GM12878 (cell line): ENCODE measurements around the gene GRN. TPM values are rescaled to one million over a fixed set of nuclear protein-coding genes. Genes with fewer than 3 reads are reported as not detected.
"Not testable (repeated sequence)": the region's sequence is repeated elsewhere in the genome, so short reads cannot be mapped to it uniquely, and the experiment has no call there.

Source experiments
- ATAC-seq: fragments of 200-7000 bp; cut with Tn5 transposase; 3 replicates; pipeline ENCODE4 v1.9.1; 2020; ENCODE audit warnings: mild to moderate bottlenecking, moderate library complexity
- BruUV-seq: library from RNA; stranded (reverse); fragments of 400-500 nt; replicated peaks from 2 replicates; lab custom pipeline; 2021; lab: Mats Ljungman, UMichigan
- CTCF ChIA-PET: fragments of 300-600 bp; sonication (Branson Sonifier 250); formaldehyde crosslinking; extraction: SDS; loops from one replicate; lab custom pipeline; 2021; ENCODE audit warnings: inconsistent platforms; lab: Yijun Ruan, JAX
- POLR2A ChIA-PET: fragments of 350-600 bp; formaldehyde crosslinking; extraction: SDS; loops from one replicate; lab custom pipeline; 2021; ENCODE audit warnings: inconsistent platforms; lab: Charles Lee
- RAD21 ChIA-PET: fragments of 300-600 bp; sonication (Branson Sonifier 250); formaldehyde crosslinking; loops from one replicate; lab custom pipeline; 2023; ENCODE audit warnings: antibody characterized with exemption; ENCODE audit not compliant: unreplicated experiment; lab: Charles Lee
- SMC1A ChIA-PET: fragments of 300-600 bp; sonication (Branson Sonifier 250); formaldehyde crosslinking; loops from one replicate; lab custom pipeline; 2023; ENCODE audit not compliant: unreplicated experiment, uncharacterized antibody; lab: Charles Lee
- DNase-seq: peaks from one replicate; pipeline ENCODE4 v3.0.0-alpha.2; 2011; ENCODE audit warnings: low read depth, low spot score
- FAIRE-seq: peaks from 3 replicates; lab custom pipeline; 2011; peaks lifted over from hg19 to GRCh38; lab: Jason Lieb, UNC
- H2AFZ ChIP-seq: 2 replicates; pipeline ENCODE4 v1.6.0; 2011; ENCODE audit warnings: low read depth, low read length, control low read depth; ENCODE audit not compliant: control insufficient read depth
- H3K27ac ChIP-seq: 2 replicates; pipeline ENCODE4 v1.5.1; 2011; ENCODE audit warnings: control low read depth; ENCODE audit not compliant: control insufficient read depth, insufficient read depth
- H3K27me3 ChIP-seq, 2 experiments: replicated peaks in 1 of 2; 2 replicates each; pipeline versions ENCODE4 v1.6.0 to v1.6.1; 2011; ENCODE audit warnings: low read length in 1 of 2; ENCODE audit not compliant: control insufficient read depth in 2 of 2, insufficient read depth in 2 of 2
- H3K36me3 ChIP-seq, 2 experiments: 2 replicates each; pipeline ENCODE4 v1.5.1; 2011; ENCODE audit warnings: low read length in 1 of 2; ENCODE audit not compliant: control insufficient read depth in 2 of 2, insufficient read depth in 2 of 2
- H3K4me1 ChIP-seq: 2 replicates; pipeline ENCODE4 v1.6.1; 2011; ENCODE audit warnings: mild to moderate bottlenecking, low read length, moderate library complexity, mixed read lengths; ENCODE audit not compliant: control insufficient read depth, insufficient read depth
- H3K4me2 ChIP-seq: 2 replicates; pipeline ENCODE4 v1.6.0; 2011; ENCODE audit warnings: control low read depth; ENCODE audit not compliant: control insufficient read depth, insufficient read depth
- H3K4me3 ChIP-seq: fragments of 200-600 bp; sonication (generic); 2 replicates; pipeline ENCODE4 v1.5.1; 2016
- H3K79me2 ChIP-seq: 2 replicates; pipeline ENCODE4 v1.6.0; 2011; ENCODE audit warnings: low read length; ENCODE audit not compliant: control insufficient read depth, insufficient read depth
- H3K9ac ChIP-seq: 2 replicates; pipeline ENCODE4 v1.8.0; 2011; ENCODE audit warnings: low read length, control low read depth, mixed read lengths; ENCODE audit not compliant: control insufficient read depth, insufficient read depth
- H3K9me3 ChIP-seq: replicated peaks from 3 replicates; pipeline ENCODE4 v1.5.1; 2011; ENCODE audit warnings: mild to moderate bottlenecking, low read length; ENCODE audit not compliant: control insufficient read depth, insufficient read depth
- H4K20me1 ChIP-seq: 2 replicates; pipeline ENCODE4 v1.6.0; 2011; ENCODE audit not compliant: control insufficient read depth, insufficient read depth
- BHLHE40 ChIP-seq, 2 experiments: fragments of 450-650 bp in 1 of 2; IDR thresholded peaks; 2 replicates each; pipeline ENCODE4 v1.6.1; 2011 to 2017; ENCODE audit warnings: low read depth in 2 of 2, borderline replicate concordance in 1 of 2, improper control_type of control experiment in 1 of 2, low read length in 1 of 2, mild to moderate bottlenecking in 1 of 2
- JUND ChIP-seq: IDR thresholded peaks from 2 replicates; pipeline ENCODE4 v1.6.1; 2012; ENCODE audit warnings: low read depth, mild to moderate bottlenecking, low read length, improper control_type of control experiment, moderate library complexity
- NR2C2 ChIP-seq: IDR thresholded peaks from 2 replicates; pipeline ENCODE4 v1.6.1; 2011; ENCODE audit warnings: borderline replicate concordance, low read depth; ENCODE audit not compliant: control insufficient read depth, insufficient read length
- WGBS: methylation state at CpG from one replicate; pipeline ENCODE4 v1.1.6; 2016; ENCODE audit warnings: low lambda C conversion rate; ENCODE audit not compliant: insufficient replicate concordance, insufficient coverage; ENCODE audit errors: missing lambda C conversion rate; 5-methylcytosine and 5-hydroxymethylcytosine counted together
- in situ Hi-C: fragments of 300-500 bp; cut with MboI; formaldehyde crosslinking; loops from 9 replicates; pipeline ENCODE4 v1.14.3; 2018; ENCODE audit warnings: mixed read lengths
- intact Hi-C: fragments of 100-400 bp; cut with micrococcal nuclease; formaldehyde crosslinking; loops from one replicate; pipeline ENCODE4 v1.14.2; 2022; ENCODE audit not compliant: unreplicated experiment
- polyA plus RNA-seq, 11 experiments: library from polyadenylated mRNA; depleted of rRNA in 4 of 11; unstranded in 6 of 11; stranded (reverse) in 5 of 11; fragments of >200 nt; fragmentation: Nextera tagmentation in 4 of 11; fragmentation: Illumina TruSeq in 1 of 11; extraction: Ambion mirVana in 4 of 11; extraction: Trizol in 1 of 11; gene quantifications; 1 replicate in 1 of 11; 2 replicates in 10 of 11; pipeline versions ENCODE4 v1.2.1 to v1.2.3, GENCODE V29; 2011 to 2016; ENCODE audit warnings: inconsistent platforms in 2 of 11, missing spikeins in 2 of 11, low read depth in 1 of 11
- total RNA-seq, 4 experiments: library from RNA; depleted of rRNA in 3 of 4; stranded (reverse); fragments of >200 nt in 3 of 4; fragmentation: Illumina TruSeq in 1 of 4; extraction: Trizol in 1 of 4; gene quantifications; 2 replicates each; pipeline versions ENCODE4 v1.2.1 to v1.2.3, GENCODE V29; 2013 to 2021
- TF ChIP-seq, protein P1 (sequence below): fragments of 450-650 bp; IDR thresholded peaks from 2 replicates; pipeline ENCODE4 v1.6.1; 2014; ENCODE audit warnings: mild to moderate bottlenecking
- TF ChIP-seq, protein P2 (sequence below): IDR thresholded peaks from 2 replicates; pipeline ENCODE4 v1.6.1; 2011; ENCODE audit warnings: low read depth, low read length, improper control_type of control experiment, borderline replicate concordance

Gene GRN
- total and polyA plus RNA-seq, 10 of the 15 experiments (the other 5 are each of a cell fraction or from before 2014, with no cell fraction given) = 22.3 to 389 (median 139) TPM

DNA sequence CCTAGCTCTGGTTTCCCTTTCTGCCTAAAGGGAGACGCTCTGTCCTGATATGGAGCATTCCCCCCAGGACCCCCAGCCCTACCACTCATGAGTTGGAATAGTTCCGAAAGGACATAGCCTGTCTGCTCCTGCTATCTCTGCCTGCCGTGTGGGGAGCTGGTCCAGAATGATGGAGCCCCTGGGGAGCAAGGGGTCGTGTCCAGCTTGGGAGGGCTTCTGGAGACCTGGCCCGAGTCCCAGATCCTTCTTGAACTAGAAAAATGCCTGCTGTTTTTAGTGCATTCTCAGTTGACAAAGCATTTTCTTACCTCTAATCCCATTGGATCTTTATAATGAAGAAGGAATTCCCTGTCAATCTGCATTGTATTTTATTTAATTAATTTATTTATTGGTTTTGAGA lies 9.1 kb upstream of the GRN start (continued):
- TF ChIP-seq, protein P1, sequence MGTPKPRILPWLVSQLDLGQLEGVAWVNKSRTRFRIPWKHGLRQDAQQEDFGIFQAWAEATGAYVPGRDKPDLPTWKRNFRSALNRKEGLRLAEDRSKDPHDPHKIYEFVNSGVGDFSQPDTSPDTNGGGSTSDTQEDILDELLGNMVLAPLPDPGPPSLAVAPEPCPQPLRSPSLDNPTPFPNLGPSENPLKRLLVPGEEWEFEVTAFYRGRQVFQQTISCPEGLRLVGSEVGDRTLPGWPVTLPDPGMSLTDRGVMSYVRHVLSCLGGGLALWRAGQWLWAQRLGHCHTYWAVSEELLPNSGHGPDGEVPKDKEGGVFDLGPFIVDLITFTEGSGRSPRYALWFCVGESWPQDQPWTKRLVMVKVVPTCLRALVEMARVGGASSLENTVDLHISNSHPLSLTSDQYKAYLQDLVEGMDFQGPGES = no peak
- TF ChIP-seq JUND = no peak

DNA sequence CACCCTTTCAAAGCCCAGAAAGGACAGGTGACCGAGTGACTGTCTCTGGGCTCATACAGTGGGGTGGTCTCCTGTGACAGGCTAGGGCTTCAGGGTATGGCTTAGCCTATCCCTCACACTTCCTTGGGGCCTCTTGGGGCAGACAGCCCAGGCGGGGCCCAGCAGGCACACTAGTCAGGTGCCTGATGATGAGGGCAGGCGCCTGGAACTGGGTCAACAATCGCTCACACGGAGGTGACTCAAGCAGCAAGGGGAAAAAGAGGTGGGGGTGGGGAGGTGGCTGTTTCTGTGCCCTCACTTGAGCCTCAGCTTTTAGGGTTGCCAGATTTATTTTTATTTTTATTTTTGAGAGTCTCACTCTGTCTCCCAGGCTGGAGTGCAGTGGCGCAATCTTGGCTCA lies 6.4 kb upstream of the GRN start:
- Histone ChIP-seq H3K4me3 (no peak overlapping the region), H2AFZ (no peak overlapping the region), H3K79me2 (no peaks in the 10 kb centered on the region), H3K9me3 (no peaks in the 10 kb centered on the region), H3K36me3 (no peaks in the 10 kb centered on the region), H4K20me1 (no peaks in the 10 kb centered on the region), H3K27me3 (no peaks in the 10 kb centered on the region), H3K4me2 (no peak overlapping the region), H3K9ac (no peak overlapping the region), H3K4me1 (no peaks in the 10 kb centered on the region), H3K27ac (no peak overlapping the region)
- DNase-seq (no peak), ATAC-seq (peak; percentile 47), FAIRE-seq (no peak)
- SMC1A ChIA-PET = interaction anchor here (0.6 kb wide), 1 partner anchor 183 kb away, joined by 3 read pairs; no protein-coding TSS in a partner anchor
- POLR2A ChIA-PET = no interaction called here
- intact Hi-C loops (no loop called here), in situ Hi-C loops (no loop called here)
- RAD21 ChIA-PET = interaction anchor here (1.2 kb wide), 1 partner anchor 9 kb away, joined by 5 read pairs; no protein-coding TSS in a partner anchor
- CTCF ChIA-PET = interaction anchor here (1.0 kb wide), 2 partner anchors 129 to 135 kb away, joined by 3 read pairs; no protein-coding TSS in a partner anchor
- no TSS peak for BruUV-seq
- WGBS = 39% methylated on average over 5 of the region's 6 CpGs
- TF ChIP-seq BHLHE40 (IDR thresholded peaks at IDR 0.05; ENCODE audit: borderline replicate concordance in 1 of 2, low read depth in 2 of 2, low read length in 1 of 2) (peak in 1 of 2 experiments; percentile 19; a peak in 1 of 4 replicates), NR2C2 (no peak)
- TF ChIP-seq, protein P2, sequence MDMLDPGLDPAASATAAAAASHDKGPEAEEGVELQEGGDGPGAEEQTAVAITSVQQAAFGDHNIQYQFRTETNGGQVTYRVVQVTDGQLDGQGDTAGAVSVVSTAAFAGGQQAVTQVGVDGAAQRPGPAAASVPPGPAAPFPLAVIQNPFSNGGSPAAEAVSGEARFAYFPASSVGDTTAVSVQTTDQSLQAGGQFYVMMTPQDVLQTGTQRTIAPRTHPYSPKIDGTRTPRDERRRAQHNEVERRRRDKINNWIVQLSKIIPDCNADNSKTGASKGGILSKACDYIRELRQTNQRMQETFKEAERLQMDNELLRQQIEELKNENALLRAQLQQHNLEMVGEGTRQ = no peak

DNA sequence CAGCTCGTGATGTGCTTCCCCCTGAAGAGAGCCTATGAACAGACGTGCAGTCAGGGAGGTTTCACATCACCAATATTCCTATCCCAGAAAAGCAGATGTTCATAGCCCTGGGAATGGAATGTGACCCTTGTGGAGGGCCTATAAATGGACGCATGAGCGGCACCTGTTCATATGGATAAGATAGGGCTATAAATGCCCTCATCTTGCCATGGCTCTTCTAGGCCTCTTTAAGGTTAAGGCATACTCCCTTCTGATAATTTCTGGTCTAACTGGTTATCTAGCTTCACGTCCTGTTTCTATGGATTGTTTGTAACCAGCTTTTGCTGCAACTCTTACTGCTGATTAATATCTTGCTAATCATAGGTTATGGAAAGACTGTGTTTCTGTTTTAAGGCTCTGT lies 4.5 kb upstream of the GRN start:
- H3K4me2 ChIP-seq, H3K27ac ChIP-seq, H3K4me1 ChIP-seq, DNase-seq, intact Hi-C loops, FAIRE-seq, H2AFZ ChIP-seq, ATAC-seq, H3K36me3 ChIP-seq, BruUV-seq, H3K27me3 ChIP-seq, in situ Hi-C loops, H3K4me3 ChIP-seq, H3K9ac ChIP-seq, H3K79me2 ChIP-seq, H4K20me1 ChIP-seq, H3K9me3 ChIP-seq, POLR2A ChIA-PET: not testable (repeated sequence)
- ChIA-PET RAD21 (interaction anchor here (0.7 kb wide), 1 partner anchor 20 kb away, joined by 3 read pairs; no protein-coding TSS in a partner anchor), CTCF (interaction anchor here (1.5 to 12.5 kb wide), 2 partner anchors 8 to 131 kb away, joined by 3 to 154 read pairs; no protein-coding TSS in a partner anchor), SMC1A (interaction anchor here (0.9 to 1.6 kb wide), 2 partner anchors 30 to 131 kb away, joined by 3 to 4 read pairs; no protein-coding TSS in a partner anchor)
- WGBS = 45% methylated on average over 5 of the region's 5 CpGs
